OCI-LY3 (cell line): ENCODE measurements around the gene CHRM1.

Source experiments
- EZH2phosphoT487 ChIP-seq: fragments of 200-600 bp; shearing (Covaris generic); IDR thresholded peaks from 2 replicates; pipeline ENCODE4 v1.6.1; 2018; ENCODE audit warnings: antibody characterized with exemption, mixed run types, low read depth
- TF ChIP-seq, protein P1 (sequence below): fragments of 200-600, 300-600 bp; sonication (generic); IDR thresholded peaks from 2 replicates; pipeline ENCODE4 v1.5.1; 2014; ENCODE audit warnings: antibody characterized with exemption, low read length, low read depth

GRCh38 chr11:62896049-62896448, 25.1 kb downstream of the CHRM1 start:
- TF ChIP-seq, protein P1, sequence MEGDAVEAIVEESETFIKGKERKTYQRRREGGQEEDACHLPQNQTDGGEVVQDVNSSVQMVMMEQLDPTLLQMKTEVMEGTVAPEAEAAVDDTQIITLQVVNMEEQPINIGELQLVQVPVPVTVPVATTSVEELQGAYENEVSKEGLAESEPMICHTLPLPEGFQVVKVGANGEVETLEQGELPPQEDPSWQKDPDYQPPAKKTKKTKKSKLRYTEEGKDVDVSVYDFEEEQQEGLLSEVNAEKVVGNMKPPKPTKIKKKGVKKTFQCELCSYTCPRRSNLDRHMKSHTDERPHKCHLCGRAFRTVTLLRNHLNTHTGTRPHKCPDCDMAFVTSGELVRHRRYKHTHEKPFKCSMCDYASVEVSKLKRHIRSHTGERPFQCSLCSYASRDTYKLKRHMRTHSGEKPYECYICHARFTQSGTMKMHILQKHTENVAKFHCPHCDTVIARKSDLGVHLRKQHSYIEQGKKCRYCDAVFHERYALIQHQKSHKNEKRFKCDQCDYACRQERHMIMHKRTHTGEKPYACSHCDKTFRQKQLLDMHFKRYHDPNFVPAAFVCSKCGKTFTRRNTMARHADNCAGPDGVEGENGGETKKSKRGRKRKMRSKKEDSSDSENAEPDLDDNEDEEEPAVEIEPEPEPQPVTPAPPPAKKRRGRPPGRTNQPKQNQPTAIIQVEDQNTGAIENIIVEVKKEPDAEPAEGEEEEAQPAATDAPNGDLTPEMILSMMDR: no peak
- no peak for TF ChIP-seq EZH2phosphoT487
